Measurements from ENCODE around the gene POLK. TPM values are rescaled to one million over a fixed set of nuclear protein-coding genes. Genes with fewer than 3 reads are reported as not detected.
A peak's percentile ranks its signal among the peaks of the same experiment; 100 is the strongest.

POLK gene
- total RNA-seq, 1 donor from 2014 or later = 27.6 TPM

DNA sequence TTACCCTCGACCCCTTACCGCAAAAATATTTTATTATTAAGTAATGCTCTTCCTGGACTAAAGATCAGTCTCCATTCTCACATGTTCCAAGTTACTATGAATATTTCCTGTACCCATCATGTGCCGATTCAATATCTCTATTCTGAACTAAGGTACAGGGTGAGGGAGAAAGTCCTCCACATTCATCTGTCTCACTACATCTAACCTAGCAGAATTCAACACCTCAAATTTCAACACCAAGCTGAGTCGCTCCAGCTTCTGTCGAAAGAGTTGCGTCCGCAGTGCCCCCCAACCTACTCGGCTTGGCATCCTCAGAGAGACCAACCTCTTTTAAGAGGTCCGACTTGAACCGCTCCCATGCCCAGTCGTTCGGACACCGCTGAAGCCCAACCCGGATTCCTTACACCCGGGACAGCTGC is 1.3 kb upstream of the POLK start:
- Mint-ChIP-seq H3K4me3 (ENCODE audit: unreplicated experiment) (peak overlapping the region; percentile 97), H3K27me3 (ENCODE audit: low read depth, unreplicated experiment) (no peaks in the 10 kb centered on the region), H3K36me3 (ENCODE audit: low read depth, unreplicated experiment) (no peaks in the 10 kb centered on the region), H3K4me1 (ENCODE audit: low read depth, unreplicated experiment) (peaks cover 23% of the 10 kb centered on the region), H3K27ac (ENCODE audit: unreplicated experiment) (peak overlapping the region; percentile 94), H3K9me3 (ENCODE audit: unreplicated experiment) (no peaks in the 10 kb centered on the region)
- H3K9me3 ChIP-seq (ENCODE audit: insufficient read depth, low read depth, low read length) = no peaks in the 10 kb centered on the region
- peak overlapping the region; percentile 91 for H3K4me3 ChIP-seq (ENCODE audit: insufficient read depth, low read depth, low read length)
- peaks cover 95% of the 10 kb centered on the region for H3K79me2 ChIP-seq (ENCODE audit: insufficient read depth, low read length)
- H4K20me1 ChIP-seq (ENCODE audit: insufficient read depth, low read length) = peaks cover 37% of the 10 kb centered on the region
- H3K4me1 ChIP-seq (ENCODE audit: insufficient read depth, low read length) = no peaks in the 10 kb centered on the region
- H3K4me2 ChIP-seq (ENCODE audit: low read length) = peak overlapping the region; percentile 94
- peak; percentile 23 for DNase-seq (ENCODE audit: low read depth)
- peak overlapping the region; percentile 89 for H3K27ac ChIP-seq (ENCODE audit: low read depth, low read length)
- FAIRE-seq = no peak
- H2AFZ ChIP-seq (ENCODE audit: low read depth, low read length) = peak overlapping the region; percentile 75
- TF ChIP-seq, protein P1, sequence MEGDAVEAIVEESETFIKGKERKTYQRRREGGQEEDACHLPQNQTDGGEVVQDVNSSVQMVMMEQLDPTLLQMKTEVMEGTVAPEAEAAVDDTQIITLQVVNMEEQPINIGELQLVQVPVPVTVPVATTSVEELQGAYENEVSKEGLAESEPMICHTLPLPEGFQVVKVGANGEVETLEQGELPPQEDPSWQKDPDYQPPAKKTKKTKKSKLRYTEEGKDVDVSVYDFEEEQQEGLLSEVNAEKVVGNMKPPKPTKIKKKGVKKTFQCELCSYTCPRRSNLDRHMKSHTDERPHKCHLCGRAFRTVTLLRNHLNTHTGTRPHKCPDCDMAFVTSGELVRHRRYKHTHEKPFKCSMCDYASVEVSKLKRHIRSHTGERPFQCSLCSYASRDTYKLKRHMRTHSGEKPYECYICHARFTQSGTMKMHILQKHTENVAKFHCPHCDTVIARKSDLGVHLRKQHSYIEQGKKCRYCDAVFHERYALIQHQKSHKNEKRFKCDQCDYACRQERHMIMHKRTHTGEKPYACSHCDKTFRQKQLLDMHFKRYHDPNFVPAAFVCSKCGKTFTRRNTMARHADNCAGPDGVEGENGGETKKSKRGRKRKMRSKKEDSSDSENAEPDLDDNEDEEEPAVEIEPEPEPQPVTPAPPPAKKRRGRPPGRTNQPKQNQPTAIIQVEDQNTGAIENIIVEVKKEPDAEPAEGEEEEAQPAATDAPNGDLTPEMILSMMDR (IDR thresholded peaks at IDR 0.05; ENCODE audit: insufficient read depth, low read depth, low read length) = no peak
- H3K36me3 ChIP-seq (ENCODE audit: insufficient read depth, low read length) = no peaks in the 10 kb centered on the region
- H3K9ac ChIP-seq (ENCODE audit: low read length) = peak overlapping the region; percentile 86
- no peaks in the 10 kb centered on the region for H3K27me3 ChIP-seq (ENCODE audit: insufficient read depth, low read length)

DNA sequence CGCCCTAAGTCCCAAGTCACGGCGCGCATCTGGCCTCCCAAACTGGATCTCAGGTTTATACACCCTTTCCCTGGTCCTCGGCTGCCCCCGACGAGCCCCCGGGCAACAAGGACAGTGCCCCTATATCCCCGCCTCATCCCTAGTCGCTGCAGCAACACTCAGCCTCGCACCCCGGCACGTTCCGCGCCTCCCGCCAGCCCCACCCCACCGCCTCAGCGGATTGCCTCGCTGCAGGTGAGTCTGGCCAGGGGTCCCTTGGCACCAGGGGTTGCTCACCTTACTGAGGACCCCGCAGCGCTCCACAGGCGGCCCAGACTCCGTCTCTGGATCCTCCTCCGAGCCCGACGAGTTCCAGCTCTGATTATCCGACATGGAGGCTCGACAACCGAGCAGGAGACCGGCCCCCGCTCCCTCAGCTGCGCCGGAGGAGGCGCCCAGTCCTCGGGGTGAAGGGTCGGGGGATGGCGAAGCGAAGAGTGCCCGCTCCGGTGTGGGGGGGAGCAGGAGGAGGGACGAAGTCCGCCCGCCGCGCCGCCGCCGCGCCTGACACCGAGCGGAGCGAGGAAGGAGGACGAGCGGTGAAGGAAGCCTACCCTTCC is 756 bp upstream of the POLK start:
- Histone ChIP-seq H3K36me3 (ENCODE audit: insufficient read depth, low read length) (no peaks in the 10 kb centered on the region), H3K9me3 (ENCODE audit: insufficient read depth, low read depth, low read length) (no peaks in the 10 kb centered on the region), H3K27ac (ENCODE audit: low read depth, low read length) (peak overlapping the region; percentile 89), H3K4me3 (ENCODE audit: insufficient read depth, low read depth, low read length) (peak overlapping the region; percentile 91), H3K4me2 (ENCODE audit: low read length) (peak overlapping the region; percentile 94), H3K79me2 (ENCODE audit: insufficient read depth, low read length) (peaks cover 96% of the 10 kb centered on the region), H3K4me1 (ENCODE audit: insufficient read depth, low read length) (no peaks in the 10 kb centered on the region), H3K9ac (ENCODE audit: low read length) (peak overlapping the region; percentile 86), H2AFZ (ENCODE audit: low read depth, low read length) (peak overlapping the region; percentile 75), H3K27me3 (ENCODE audit: insufficient read depth, low read length) (no peaks in the 10 kb centered on the region), H4K20me1 (ENCODE audit: insufficient read depth, low read length) (peaks cover 33% of the 10 kb centered on the region)
- no peak for DNase-seq (ENCODE audit: low read depth)
- Mint-ChIP-seq H3K9me3 (ENCODE audit: unreplicated experiment) (no peaks in the 10 kb centered on the region), H3K27ac (ENCODE audit: unreplicated experiment) (peak overlapping the region; percentile 94), H3K4me1 (ENCODE audit: low read depth, unreplicated experiment) (peaks cover 22% of the 10 kb centered on the region), H3K36me3 (ENCODE audit: low read depth, unreplicated experiment) (no peaks in the 10 kb centered on the region), H3K4me3 (ENCODE audit: unreplicated experiment) (peak overlapping the region; percentile 97), H3K27me3 (ENCODE audit: low read depth, unreplicated experiment) (no peaks in the 10 kb centered on the region)
- no peak for FAIRE-seq
- TF ChIP-seq, protein P1 (IDR thresholded peaks at IDR 0.05; ENCODE audit: insufficient read depth, low read depth, low read length) = no peak

- Histone ChIP-seq H2AFZ (ENCODE audit: low read depth, low read length) (peak overlapping the region; percentile 88), H3K4me3 (ENCODE audit: insufficient read depth, low read depth, low read length) (peak overlapping the region; percentile 76), H3K36me3 (ENCODE audit: insufficient read depth, low read length) (no peaks in the 10 kb centered on the region), H4K20me1 (ENCODE audit: insufficient read depth, low read length) (peaks cover 27% of the 10 kb centered on the region), H3K9ac (ENCODE audit: low read length) (peak overlapping the region; percentile 86), H3K27ac (ENCODE audit: low read depth, low read length) (peak overlapping the region; percentile 85), H3K79me2 (ENCODE audit: insufficient read depth, low read length) (peaks cover 97% of the 10 kb centered on the region), H3K4me1 (ENCODE audit: insufficient read depth, low read length) (no peaks in the 10 kb centered on the region), H3K27me3 (ENCODE audit: insufficient read depth, low read length) (no peaks in the 10 kb centered on the region), H3K9me3 (ENCODE audit: insufficient read depth, low read depth, low read length) (no peaks in the 10 kb centered on the region), H3K4me2 (ENCODE audit: low read length) (peak overlapping the region; percentile 86)
- FAIRE-seq (no peak), DNase-seq (ENCODE audit: low read depth) (no peak)
- H3K9me3 Mint-ChIP-seq (ENCODE audit: unreplicated experiment) = no peaks in the 10 kb centered on the region
- H3K4me1 Mint-ChIP-seq (ENCODE audit: low read depth, unreplicated experiment) = peaks cover 22% of the 10 kb centered on the region
- H3K27ac Mint-ChIP-seq (ENCODE audit: unreplicated experiment) = peak overlapping the region; percentile 96
- no peaks in the 10 kb centered on the region for H3K27me3 Mint-ChIP-seq (ENCODE audit: low read depth, unreplicated experiment)
- no peak for TF ChIP-seq EZH2 (IDR thresholded peaks at IDR 0.05; ENCODE audit: insufficient read depth, low read length)
- TF ChIP-seq, protein P1 (IDR thresholded peaks at IDR 0.05; ENCODE audit: insufficient read depth, low read depth, low read length) = no peak
- H3K36me3 Mint-ChIP-seq (ENCODE audit: low read depth, unreplicated experiment) = no peaks in the 10 kb centered on the region
- H3K4me3 Mint-ChIP-seq (ENCODE audit: unreplicated experiment) = peak overlapping the region; percentile 97
Measured at GRCh38 chr5:75512383-75513074, 838 bp downstream of the POLK start.

Data from astrocyte (in vitro differentiated cells and primary cell).